Measurements from ENCODE around the gene SLX4IP.

Gene SLX4IP

DNA sequence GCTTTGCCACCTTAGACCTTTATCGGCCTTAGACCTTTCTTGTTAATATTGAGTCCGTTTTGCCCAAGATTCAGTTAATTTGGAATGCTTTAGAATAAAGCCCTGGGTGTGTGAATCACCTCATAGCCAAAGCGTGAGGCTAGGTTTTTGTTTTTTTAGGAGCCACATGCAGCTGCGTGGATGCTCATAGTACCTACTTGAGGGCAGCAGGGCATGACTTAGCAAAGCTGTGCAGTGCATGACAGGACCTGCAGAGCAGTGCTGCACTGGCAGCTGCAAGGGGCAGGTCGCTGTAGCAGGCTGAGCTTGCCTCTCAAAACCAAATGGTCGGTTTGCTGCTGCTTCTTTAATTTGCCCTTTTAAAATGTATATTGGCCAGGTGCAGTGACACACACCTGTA lies 122.6 kb downstream of the SLX4IP start:
- TF ChIP-seq TAF1 (IDR thresholded peaks at IDR 0.05; ENCODE audit: borderline replicate concordance, insufficient read depth, low read length) (no peak), FOXP2 (optimal IDR thresholded peaks at IDR 0.05; ENCODE audit: borderline replicate concordance, extremely low read depth, extremely low read length, insufficient read depth) (no peak), POLR2AphosphoS5 (IDR thresholded peaks at IDR 0.05; ENCODE audit: low read depth, low read length) (no peak), SIN3A (IDR thresholded peaks at IDR 0.05; ENCODE audit: borderline replicate concordance, insufficient read depth, low read length) (no peak)
- TF ChIP-seq, protein P1, sequence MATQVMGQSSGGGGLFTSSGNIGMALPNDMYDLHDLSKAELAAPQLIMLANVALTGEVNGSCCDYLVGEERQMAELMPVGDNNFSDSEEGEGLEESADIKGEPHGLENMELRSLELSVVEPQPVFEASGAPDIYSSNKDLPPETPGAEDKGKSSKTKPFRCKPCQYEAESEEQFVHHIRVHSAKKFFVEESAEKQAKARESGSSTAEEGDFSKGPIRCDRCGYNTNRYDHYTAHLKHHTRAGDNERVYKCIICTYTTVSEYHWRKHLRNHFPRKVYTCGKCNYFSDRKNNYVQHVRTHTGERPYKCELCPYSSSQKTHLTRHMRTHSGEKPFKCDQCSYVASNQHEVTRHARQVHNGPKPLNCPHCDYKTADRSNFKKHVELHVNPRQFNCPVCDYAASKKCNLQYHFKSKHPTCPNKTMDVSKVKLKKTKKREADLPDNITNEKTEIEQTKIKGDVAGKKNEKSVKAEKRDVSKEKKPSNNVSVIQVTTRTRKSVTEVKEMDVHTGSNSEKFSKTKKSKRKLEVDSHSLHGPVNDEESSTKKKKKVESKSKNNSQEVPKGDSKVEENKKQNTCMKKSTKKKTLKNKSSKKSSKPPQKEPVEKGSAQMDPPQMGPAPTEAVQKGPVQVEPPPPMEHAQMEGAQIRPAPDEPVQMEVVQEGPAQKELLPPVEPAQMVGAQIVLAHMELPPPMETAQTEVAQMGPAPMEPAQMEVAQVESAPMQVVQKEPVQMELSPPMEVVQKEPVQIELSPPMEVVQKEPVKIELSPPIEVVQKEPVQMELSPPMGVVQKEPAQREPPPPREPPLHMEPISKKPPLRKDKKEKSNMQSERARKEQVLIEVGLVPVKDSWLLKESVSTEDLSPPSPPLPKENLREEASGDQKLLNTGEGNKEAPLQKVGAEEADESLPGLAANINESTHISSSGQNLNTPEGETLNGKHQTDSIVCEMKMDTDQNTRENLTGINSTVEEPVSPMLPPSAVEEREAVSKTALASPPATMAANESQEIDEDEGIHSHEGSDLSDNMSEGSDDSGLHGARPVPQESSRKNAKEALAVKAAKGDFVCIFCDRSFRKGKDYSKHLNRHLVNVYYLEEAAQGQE (IDR thresholded peaks at IDR 0.05; ENCODE audit: insufficient read depth in 1 of 2, low read depth in 2 of 2, low read length in 2 of 2): no peak

GRCh38 chr20:10558635-10559187 lies 123.6 kb downstream of the SLX4IP start:
- TF ChIP-seq, protein P1 (IDR thresholded peaks at IDR 0.05; ENCODE audit: insufficient read depth in 1 of 2, low read depth in 2 of 2, low read length in 2 of 2): no peak
- TF ChIP-seq TAF1 (IDR thresholded peaks at IDR 0.05; ENCODE audit: borderline replicate concordance, insufficient read depth, low read length): no peak
- no peak for TF ChIP-seq SIN3A (IDR thresholded peaks at IDR 0.05; ENCODE audit: borderline replicate concordance, insufficient read depth, low read length)
- no peak for TF ChIP-seq FOXP2 (optimal IDR thresholded peaks at IDR 0.05; ENCODE audit: borderline replicate concordance, extremely low read depth, extremely low read length, insufficient read depth)
- TF ChIP-seq POLR2AphosphoS5 (IDR thresholded peaks at IDR 0.05; ENCODE audit: low read depth, low read length): no peak

DNA sequence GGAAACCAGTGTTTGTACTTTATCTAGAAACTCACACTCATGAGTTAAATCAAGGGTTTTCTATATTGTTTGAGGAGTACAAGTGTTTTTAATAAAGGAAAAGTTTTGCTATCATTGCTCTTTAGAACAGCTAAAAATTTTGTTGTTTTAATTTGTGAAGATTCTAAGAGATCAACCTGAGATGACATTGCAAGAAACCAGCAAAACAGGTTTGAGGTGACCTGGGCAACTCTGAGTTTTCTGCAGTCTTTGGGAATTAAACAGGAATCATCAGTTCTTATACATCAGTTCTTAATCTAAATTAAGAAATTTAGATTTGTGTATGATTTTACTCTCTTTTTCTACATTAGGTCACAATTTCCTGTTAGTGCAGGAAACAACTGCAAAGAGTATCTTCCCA lies 124.2 kb downstream of the SLX4IP start:
- TF ChIP-seq FOXP2 (optimal IDR thresholded peaks at IDR 0.05; ENCODE audit: borderline replicate concordance, extremely low read depth, extremely low read length, insufficient read depth): no peak
- no peak for TF ChIP-seq POLR2AphosphoS5 (IDR thresholded peaks at IDR 0.05; ENCODE audit: low read depth, low read length)
- TF ChIP-seq SIN3A (IDR thresholded peaks at IDR 0.05; ENCODE audit: borderline replicate concordance, insufficient read depth, low read length): no peak
- no peak for TF ChIP-seq TAF1 (IDR thresholded peaks at IDR 0.05; ENCODE audit: borderline replicate concordance, insufficient read depth, low read length)
- TF ChIP-seq, protein P1 (IDR thresholded peaks at IDR 0.05; ENCODE audit: insufficient read depth in 1 of 2, low read depth in 2 of 2, low read length in 2 of 2): no peak

GRCh38 chr20:10560686-10561085 lies 125.6 kb downstream of the SLX4IP start:
- TF ChIP-seq FOXP2 (optimal IDR thresholded peaks at IDR 0.05; ENCODE audit: borderline replicate concordance, extremely low read depth, extremely low read length, insufficient read depth) (no peak), TAF1 (IDR thresholded peaks at IDR 0.05; ENCODE audit: borderline replicate concordance, insufficient read depth, low read length) (no peak), POLR2AphosphoS5 (IDR thresholded peaks at IDR 0.05; ENCODE audit: low read depth, low read length) (no peak), SIN3A (IDR thresholded peaks at IDR 0.05; ENCODE audit: borderline replicate concordance, insufficient read depth, low read length) (no peak)
- TF ChIP-seq, protein P1 (IDR thresholded peaks at IDR 0.05; ENCODE audit: insufficient read depth in 1 of 2, low read depth in 2 of 2, low read length in 2 of 2): no peak

All from PFSK-1 (cell line).